AG09319 (cell line): Measurements from ENCODE around the gene KCNT1.

Source experiments
- DNase-seq: peaks from one replicate; pipeline ENCODE4 v3.0.0-alpha.2; 2010; ENCODE audit warnings: low read depth; ENCODE audit errors: extremely low read depth
- TF ChIP-seq, protein P1 (sequence below): IDR thresholded peaks from 2 replicates; pipeline ENCODE4 v1.5.1; 2011; ENCODE audit warnings: low read depth, mild to moderate bottlenecking, inconsistent platforms, low read length, moderate library complexity

Gene KCNT1

GRCh38 chr9:135777623-135778177 lies 75.7 kb downstream of the KCNT1 start:
- DNase-seq = no peak
- TF ChIP-seq, protein P1, sequence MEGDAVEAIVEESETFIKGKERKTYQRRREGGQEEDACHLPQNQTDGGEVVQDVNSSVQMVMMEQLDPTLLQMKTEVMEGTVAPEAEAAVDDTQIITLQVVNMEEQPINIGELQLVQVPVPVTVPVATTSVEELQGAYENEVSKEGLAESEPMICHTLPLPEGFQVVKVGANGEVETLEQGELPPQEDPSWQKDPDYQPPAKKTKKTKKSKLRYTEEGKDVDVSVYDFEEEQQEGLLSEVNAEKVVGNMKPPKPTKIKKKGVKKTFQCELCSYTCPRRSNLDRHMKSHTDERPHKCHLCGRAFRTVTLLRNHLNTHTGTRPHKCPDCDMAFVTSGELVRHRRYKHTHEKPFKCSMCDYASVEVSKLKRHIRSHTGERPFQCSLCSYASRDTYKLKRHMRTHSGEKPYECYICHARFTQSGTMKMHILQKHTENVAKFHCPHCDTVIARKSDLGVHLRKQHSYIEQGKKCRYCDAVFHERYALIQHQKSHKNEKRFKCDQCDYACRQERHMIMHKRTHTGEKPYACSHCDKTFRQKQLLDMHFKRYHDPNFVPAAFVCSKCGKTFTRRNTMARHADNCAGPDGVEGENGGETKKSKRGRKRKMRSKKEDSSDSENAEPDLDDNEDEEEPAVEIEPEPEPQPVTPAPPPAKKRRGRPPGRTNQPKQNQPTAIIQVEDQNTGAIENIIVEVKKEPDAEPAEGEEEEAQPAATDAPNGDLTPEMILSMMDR = no peak

DNA sequence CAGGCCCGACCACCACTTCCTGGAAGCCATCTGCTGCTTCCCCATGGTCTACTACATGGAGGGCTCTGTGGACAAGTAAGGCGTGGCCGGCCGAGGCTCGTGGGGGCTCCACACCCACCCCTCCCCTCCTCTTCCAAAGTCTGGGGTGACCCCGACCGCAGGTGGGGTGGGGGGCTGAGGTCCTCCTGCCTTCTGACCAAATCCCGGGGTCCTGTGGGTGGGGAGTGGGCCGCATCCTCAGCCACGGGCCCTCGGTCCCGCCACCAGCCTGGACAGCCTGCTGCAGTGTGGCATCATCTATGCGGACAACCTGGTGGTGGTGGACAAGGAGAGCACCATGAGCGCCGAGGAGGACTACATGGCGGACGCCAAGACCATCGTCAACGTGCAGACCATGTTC lies 76.4 kb downstream of the KCNT1 start:
- TF ChIP-seq, protein P1 = no peak
- DNase-seq = no peak

- DNase-seq = no peak
- TF ChIP-seq, protein P1 = no peak
Observed at GRCh38 chr9:135779571-135779970, 77.6 kb downstream of the KCNT1 start.

- TF ChIP-seq, protein P1 = no peak
- DNase-seq = no peak
Observed at GRCh38 chr9:135780086-135780485, 78.1 kb downstream of the KCNT1 start.

GRCh38 chr9:135780626-135781025 lies 78.6 kb downstream of the KCNT1 start:
- TF ChIP-seq, protein P1 = no peak
- no peak for DNase-seq

DNA sequence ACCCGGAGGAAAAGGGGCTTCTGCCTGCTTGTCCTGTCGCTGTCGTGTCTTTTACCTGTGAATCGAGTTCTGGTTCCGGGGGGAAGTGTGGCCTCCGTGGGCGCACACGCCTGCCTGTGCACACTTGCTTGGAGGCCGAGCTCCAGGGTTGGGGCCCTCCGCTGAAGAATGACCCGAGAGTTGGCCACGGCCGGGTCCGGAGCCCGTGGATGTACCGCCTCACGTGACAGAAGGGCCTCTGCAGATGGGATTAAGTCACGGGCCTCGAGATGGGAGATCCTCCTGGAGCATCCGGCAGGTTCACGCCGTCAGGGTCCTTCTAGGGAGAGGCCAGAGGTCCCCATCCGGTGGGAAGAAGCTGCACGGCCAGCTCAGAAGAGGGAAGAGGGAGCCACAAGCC lies 81.0 kb downstream of the KCNT1 start:
- TF ChIP-seq, protein P1 = no peak
- DNase-seq = no peak

GRCh38 chr9:135783540-135784245 lies 81.7 kb downstream of the KCNT1 start:
- DNase-seq = no peak
- TF ChIP-seq, protein P1 = no peak
